ENCODE results near the gene BRINP1.
"Not testable (repeated sequence)": the region's sequence is repeated elsewhere in the genome, so short reads cannot be mapped to it uniquely, and the experiment has no call there.

The BRINP1 gene

GRCh38 chr9:119213471-119213870 lies 155.8 kb downstream of the BRINP1 start:
- no peak for DNase-seq (ENCODE audit: low spot score)

GRCh38 chr9:119197893-119198607 lies 171.2 kb downstream of the BRINP1 start:
- no peak for DNase-seq (ENCODE audit: low spot score)

- DNase-seq (ENCODE audit: low spot score): no peak
Observed at GRCh38 chr9:119195521-119195920, 173.7 kb downstream of the BRINP1 start.

GRCh38 chr9:119185298-119185697 lies 183.9 kb downstream of the BRINP1 start:
- DNase-seq (ENCODE audit: low spot score): no peak

GRCh38 chr9:119184265-119184936 lies 184.8 kb downstream of the BRINP1 start:
- DNase-seq (ENCODE audit: low spot score): no peak

GRCh38 chr9:119181561-119181960 lies 187.7 kb downstream of the BRINP1 start:
- DNase-seq (ENCODE audit: low spot score): no peak

- no peak for DNase-seq (ENCODE audit: low spot score)
Observed at GRCh38 chr9:119180897-119181296, 188.3 kb downstream of the BRINP1 start.

- DNase-seq (ENCODE audit: low spot score): no peak
Observed at GRCh38 chr9:119179701-119180100, 189.5 kb downstream of the BRINP1 start.

- no peak for DNase-seq (ENCODE audit: low spot score)
Observed at GRCh38 chr9:119177196-119177595, 192.0 kb downstream of the BRINP1 start.

GRCh38 chr9:119175581-119175980 lies 193.7 kb downstream of the BRINP1 start:
- no peak for DNase-seq (ENCODE audit: low spot score)

- DNase-seq (ENCODE audit: low spot score): not testable (repeated sequence)
Observed at GRCh38 chr9:119169222-119169621, 200.0 kb downstream of the BRINP1 start.

- no peak for DNase-seq (ENCODE audit: low spot score)
Observed at GRCh38 chr9:119167876-119168275, 201.4 kb downstream of the BRINP1 start.

- DNase-seq (ENCODE audit: low spot score): no peak
Observed at GRCh38 chr9:119167267-119167666, 202.0 kb downstream of the BRINP1 start.

- DNase-seq (ENCODE audit: low spot score): no peak
Observed at GRCh38 chr9:119166096-119166495, 203.1 kb downstream of the BRINP1 start.

- no peak for DNase-seq (ENCODE audit: low spot score)
Observed at GRCh38 chr9:119165131-119165530, 204.1 kb downstream of the BRINP1 start.

- no peak for DNase-seq (ENCODE audit: low spot score)
Observed at GRCh38 chr9:119164716-119165115, 204.5 kb downstream of the BRINP1 start.

GRCh38 chr9:119160551-119160950 lies 208.7 kb downstream of the BRINP1 start:
- no peak for DNase-seq (ENCODE audit: low spot score)

GRCh38 chr9:119159386-119159785 lies 209.8 kb downstream of the BRINP1 start:
- no peak for DNase-seq (ENCODE audit: low spot score)

- DNase-seq (ENCODE audit: low spot score): no peak
Observed at GRCh38 chr9:119157196-119157595, 212.0 kb downstream of the BRINP1 start.

GRCh38 chr9:119156354-119156753 lies 212.9 kb downstream of the BRINP1 start:
- DNase-seq (ENCODE audit: low spot score): no peak

GRCh38 chr9:119154527-119154926 lies 214.7 kb downstream of the BRINP1 start:
- DNase-seq (ENCODE audit: low spot score): no peak

GRCh38 chr9:119153402-119153801 lies 215.8 kb downstream of the BRINP1 start:
- DNase-seq (ENCODE audit: low spot score): peak; percentile 37

- no peak for DNase-seq (ENCODE audit: low spot score)
Observed at GRCh38 chr9:119148855-119149254, 220.4 kb downstream of the BRINP1 start.

- no peak for DNase-seq (ENCODE audit: low spot score)
Observed at GRCh38 chr9:119137479-119137878, 231.8 kb downstream of the BRINP1 start.

Measured in putamen (tissue), 1 donor.